ENCODE measurements around the gene IPCEF1. TPM values are rescaled to one million over a fixed set of nuclear protein-coding genes. Genes with fewer than 3 reads are reported as not detected.

Gene IPCEF1
- total and polyA plus RNA-seq, 2 donors (not counting 3 experiments of a cell fraction or from before 2014, with no cell fraction given) = 0.01 to 0.51 TPM

- no peaks in the 10 kb centered on the region for H3K4me1 ChIP-seq (ENCODE audit: control insufficient read depth, extremely low read depth, insufficient read depth, low read length)
- H3K27ac ChIP-seq (ENCODE audit: insufficient read depth, low read depth, low read length) = no peak overlapping the region
- no peak overlapping the region for H3K4me3 ChIP-seq (replicated peaks in 1 of 3; ENCODE audit: insufficient read depth in 1 of 3, low read depth in 1 of 3, low read length in 3 of 3)
- intact Hi-C loops (cut with micrococcal nuclease) = no loop called here
- no peak overlapping the region for H3K9ac ChIP-seq (replicated peaks; ENCODE audit: extremely low read depth, insufficient read depth, low read length)
- TF ChIP-seq EZH2 (IDR thresholded peaks at IDR 0.05; ENCODE audit: borderline replicate concordance, low read depth, low read length, severe bottlenecking) (no peak), MAX (IDR thresholded peaks at IDR 0.05; ENCODE audit: insufficient read depth, insufficient read length) (no peak), JUN (IDR thresholded peaks at IDR 0.05; ENCODE audit: borderline replicate concordance, insufficient read depth, insufficient read length, low read depth) (no peak), MYC (IDR thresholded peaks at IDR 0.05; ENCODE audit: low read depth, low read length) (no peak), POLR2AphosphoS5 (IDR thresholded peaks at IDR 0.05; ENCODE audit: insufficient read depth, low read depth, low read length) (no peak)
- FAIRE-seq (no peak), DNase-seq (ENCODE audit: low read depth, low spot score) (no peak)
- no peaks in the 10 kb centered on the region for H3K27me3 ChIP-seq (ENCODE audit: control insufficient read depth in 2 of 2, insufficient read depth in 2 of 2, low read length in 2 of 2)
- no TSS peak for BruUV-seq (replicated peaks)
- POLR2A ChIA-PET = no interaction called here
- no peaks in the 10 kb centered on the region for H3K9me1 ChIP-seq (replicated peaks; ENCODE audit: control insufficient read depth, extremely low read depth, insufficient read depth, low read length)
- H3K9me3 ChIP-seq (replicated peaks; ENCODE audit: control insufficient read depth, insufficient read depth, low read length) = no peaks in the 10 kb centered on the region
- dilution Hi-C loops (cut with MboI; ENCODE audit: extremely low pct_ligation_motif_present, low sequenced_read_pairs) = no loop called here
- H3K79me2 ChIP-seq (ENCODE audit: control insufficient read depth, insufficient read depth, low read length) = no peaks in the 10 kb centered on the region
- CTCF ChIA-PET = interaction anchor here (1.0 kb wide), 1 partner anchor 9 kb away, joined by 3 read pairs; no protein-coding TSS in a partner anchor
- H3K4me2 ChIP-seq (ENCODE audit: insufficient read depth, low read length) = no peak overlapping the region
- no peak overlapping the region for H2AFZ ChIP-seq (ENCODE audit: low read depth, low read length)
- no peaks in the 10 kb centered on the region for H4K20me1 ChIP-seq (replicated peaks; ENCODE audit: control insufficient read depth, extremely low read depth, insufficient read depth, low read length)
- no peaks in the 10 kb centered on the region for H3K36me3 ChIP-seq (ENCODE audit: control insufficient read depth in 2 of 2, extremely low read depth in 1 of 2, insufficient read depth in 2 of 2, low read length in 2 of 2)
Measured at GRCh38 chr6:154284313-154284853, 72.2 kb downstream of the IPCEF1 start.

GRCh38 chr6:154280521-154280920 lies 76.1 kb downstream of the IPCEF1 start:
- Histone ChIP-seq H3K36me3 (ENCODE audit: control insufficient read depth in 2 of 2, extremely low read depth in 1 of 2, insufficient read depth in 2 of 2, low read length in 2 of 2) (no peaks in the 10 kb centered on the region), H3K4me1 (ENCODE audit: control insufficient read depth, extremely low read depth, insufficient read depth, low read length) (no peaks in the 10 kb centered on the region), H2AFZ (ENCODE audit: low read depth, low read length) (no peak overlapping the region), H3K4me3 (replicated peaks in 1 of 3; ENCODE audit: insufficient read depth in 1 of 3, low read depth in 1 of 3, low read length in 3 of 3) (no peak overlapping the region), H3K27ac (ENCODE audit: insufficient read depth, low read depth, low read length) (no peak overlapping the region), H3K9ac (replicated peaks; ENCODE audit: extremely low read depth, insufficient read depth, low read length) (no peak overlapping the region), H4K20me1 (replicated peaks; ENCODE audit: control insufficient read depth, extremely low read depth, insufficient read depth, low read length) (no peaks in the 10 kb centered on the region), H3K9me3 (replicated peaks; ENCODE audit: control insufficient read depth, insufficient read depth, low read length) (no peaks in the 10 kb centered on the region), H3K4me2 (ENCODE audit: insufficient read depth, low read length) (no peak overlapping the region), H3K79me2 (ENCODE audit: control insufficient read depth, insufficient read depth, low read length) (no peaks in the 10 kb centered on the region), H3K9me1 (replicated peaks; ENCODE audit: control insufficient read depth, extremely low read depth, insufficient read depth, low read length) (no peaks in the 10 kb centered on the region), H3K27me3 (ENCODE audit: control insufficient read depth in 2 of 2, insufficient read depth in 2 of 2, low read length in 2 of 2) (no peaks in the 10 kb centered on the region)
- ChIA-PET POLR2A (no interaction called here), CTCF (interaction anchor here (1.0 to 1.2 kb wide), 2 partner anchors 90 to 345 kb away, joined by 3 to 4 read pairs; no protein-coding TSS in a partner anchor)
- intact Hi-C loops (cut with micrococcal nuclease) (no loop called here), dilution Hi-C loops (cut with MboI; ENCODE audit: extremely low pct_ligation_motif_present, low sequenced_read_pairs) (no loop called here)
- BruUV-seq (replicated peaks) = no TSS peak
- no peak for FAIRE-seq
- TF ChIP-seq CTCF (IDR thresholded peaks at IDR 0.05; ENCODE audit: extremely low read depth in 1 of 2, insufficient read depth in 1 of 2, low read depth in 1 of 2, low read length in 2 of 2) = no peak
- TF ChIP-seq GATA2 (IDR thresholded peaks at IDR 0.05; ENCODE audit: insufficient read depth, insufficient read length, low read depth, low read length) = no peak
- TF ChIP-seq MYC (IDR thresholded peaks at IDR 0.05; ENCODE audit: low read depth, low read length) = no peak
- TF ChIP-seq POLR2A (IDR thresholded peaks at IDR 0.05; ENCODE audit: low read depth, low read length) = no peak
- no peak for TF ChIP-seq EZH2 (IDR thresholded peaks at IDR 0.05; ENCODE audit: borderline replicate concordance, low read depth, low read length, severe bottlenecking)
- no peak for TF ChIP-seq MAX (IDR thresholded peaks at IDR 0.05; ENCODE audit: insufficient read depth, insufficient read length)
- TF ChIP-seq FOS (IDR thresholded peaks at IDR 0.05; ENCODE audit: borderline replicate concordance, insufficient read depth, low read length) = no peak
- no peak for TF ChIP-seq POLR2AphosphoS5 (IDR thresholded peaks at IDR 0.05; ENCODE audit: insufficient read depth, low read depth, low read length)
- no peak for TF ChIP-seq JUN (IDR thresholded peaks at IDR 0.05; ENCODE audit: borderline replicate concordance, insufficient read depth, insufficient read length, low read depth)
- DNase-seq (ENCODE audit: low read depth, low spot score) = no peak
